ENCODE data around the gene ZNRF2. TPM values are rescaled to one million over a fixed set of nuclear protein-coding genes. Genes with fewer than 3 reads are reported as not detected.

The ZNRF2 gene
- total RNA-seq, 1 donor from 2014 or later: 23.6 TPM

DNA sequence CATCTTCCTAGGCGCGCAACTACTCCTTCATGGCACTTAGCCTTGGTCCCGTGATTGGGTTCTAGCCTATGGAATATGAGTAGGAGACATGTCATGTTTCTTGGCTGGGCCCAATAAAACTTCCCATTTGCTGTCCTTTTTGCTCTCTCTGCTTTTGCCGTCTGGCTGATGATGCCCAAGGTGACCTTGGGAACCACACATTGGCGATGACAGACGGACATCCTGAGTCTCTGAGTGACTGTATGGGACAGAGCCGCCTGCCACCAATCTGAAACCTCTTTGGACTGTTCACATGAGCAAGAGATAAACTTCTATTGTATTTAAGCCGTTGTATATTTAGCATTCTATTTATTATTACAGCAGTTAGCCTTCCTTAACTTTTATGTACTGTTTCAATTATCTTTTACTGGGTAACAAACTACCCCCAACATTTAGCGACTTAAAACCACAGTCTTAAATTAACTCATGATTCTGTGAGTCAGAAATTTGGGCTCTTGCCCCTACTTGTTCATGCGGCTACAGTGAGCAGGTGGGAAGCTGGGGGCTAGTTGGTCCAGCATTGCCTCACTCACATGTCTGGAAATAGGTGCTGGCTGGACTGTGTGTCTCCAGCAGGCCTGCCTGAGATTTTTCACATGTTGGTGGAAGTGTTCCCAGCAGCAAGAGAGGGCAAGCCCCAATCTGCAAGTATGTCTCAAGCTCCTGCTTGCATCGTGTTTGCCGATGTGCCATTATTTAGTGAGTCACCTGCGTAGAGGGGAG, 122.4 kb downstream of the ZNRF2 start:
- peak; percentile 77 for DNase-seq (ENCODE audit: low spot score)

DNA sequence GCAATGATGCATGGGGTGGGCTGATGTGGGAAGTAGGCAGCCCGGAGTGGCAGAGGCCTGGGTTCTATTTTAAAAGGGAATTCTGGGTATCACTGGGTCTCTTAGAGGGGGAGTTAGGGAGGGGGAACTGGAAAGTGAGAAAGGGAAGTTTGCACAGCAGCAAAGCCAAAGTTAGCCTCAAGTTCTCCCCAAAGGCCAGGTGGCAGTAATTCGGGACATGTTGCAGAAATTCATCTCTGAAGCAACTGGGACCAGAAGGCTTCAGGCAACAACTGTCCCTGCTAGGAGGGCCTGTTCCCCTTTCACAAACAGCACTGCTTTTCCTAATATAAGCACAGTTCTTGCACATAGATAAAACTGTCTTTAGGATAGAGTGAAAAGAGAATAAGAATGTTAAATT, 126.8 kb downstream of the ZNRF2 start:
- DNase-seq (ENCODE audit: low spot score): no peak

DNA sequence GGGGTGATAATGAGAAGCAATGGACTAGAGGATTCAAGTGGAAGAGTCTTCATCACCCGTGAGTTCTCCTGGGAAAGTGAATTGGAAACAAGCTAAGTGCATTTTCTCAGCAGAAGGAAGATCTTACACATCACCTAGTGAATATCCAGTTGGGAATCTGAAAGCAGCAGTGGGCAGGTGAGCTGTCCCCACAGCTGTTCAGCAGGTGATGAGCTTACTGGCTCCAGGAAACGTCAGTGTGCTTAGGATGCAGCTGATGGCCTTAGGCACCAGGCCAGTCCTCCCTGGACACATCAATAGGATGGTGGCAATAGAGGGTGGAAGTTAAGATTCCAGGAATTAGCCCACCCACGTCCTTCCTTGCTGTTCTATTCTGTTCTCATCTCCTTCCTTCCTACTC, 127.5 kb downstream of the ZNRF2 start:
- no peak for DNase-seq (ENCODE audit: low spot score)

DNA sequence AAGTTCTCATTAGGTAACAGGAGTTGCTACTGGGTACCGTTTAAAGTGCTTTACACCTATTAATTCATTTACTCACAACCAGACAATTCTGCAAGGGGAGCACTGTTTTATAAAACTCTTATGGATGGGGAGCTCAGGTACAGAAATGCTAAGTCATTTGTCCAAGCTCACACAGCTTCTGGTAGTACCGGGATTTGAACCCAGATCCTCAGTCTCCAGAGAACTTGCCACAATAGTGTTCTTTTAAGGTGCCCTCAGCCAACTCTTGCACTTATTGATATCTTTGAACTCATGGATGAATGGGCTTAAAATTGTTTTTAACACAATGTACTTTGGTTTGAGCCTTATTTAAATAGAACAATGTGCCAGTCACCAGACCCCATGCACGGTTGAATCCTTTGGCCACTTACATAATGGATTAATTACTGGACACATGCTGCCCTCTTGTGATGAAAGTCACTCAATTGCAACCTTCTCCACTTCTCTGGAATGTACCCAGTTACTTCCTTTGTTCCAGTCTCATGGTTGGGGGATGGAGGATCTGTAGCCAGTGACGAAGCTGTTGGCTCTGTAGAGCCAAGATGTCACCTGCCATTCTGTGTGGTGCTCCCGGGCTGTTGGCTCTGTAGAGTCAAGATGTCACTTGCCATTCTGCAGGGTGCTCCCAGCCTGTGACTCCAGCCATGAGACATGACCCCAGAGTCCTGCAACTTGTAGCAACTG, 128.5 kb downstream of the ZNRF2 start:
- no peak for DNase-seq (ENCODE audit: low spot score)

DNA sequence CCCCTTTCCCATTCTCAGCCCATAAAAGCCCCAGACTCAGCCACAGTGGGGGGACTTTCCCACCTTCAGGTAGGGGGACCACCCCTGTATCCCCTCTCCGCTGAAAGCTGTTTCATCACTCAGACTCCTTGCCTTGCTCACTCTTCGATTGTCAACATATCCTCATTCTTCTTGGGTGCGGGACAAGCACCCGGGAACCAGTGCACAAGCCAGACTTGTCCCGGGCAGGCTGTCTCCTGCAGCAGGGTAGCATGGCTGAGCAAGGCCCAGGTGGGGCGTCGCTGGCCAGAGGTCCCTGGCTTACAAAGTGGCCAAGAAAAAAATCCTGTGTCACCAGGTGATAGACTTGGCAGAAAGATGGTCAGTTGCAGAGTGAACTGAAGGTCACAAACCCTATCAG, 129.5 kb downstream of the ZNRF2 start:
- no peak for DNase-seq (ENCODE audit: low spot score)

Other genes starting within 250 kb of the ZNRF2 start
- 27.7 TPM for gene MTURN, start 149.6 kb upstream of the ZNRF2 start, total RNA-seq
- 24.4 TPM for gene NOD1, start 194.2 kb downstream of the ZNRF2 start, total RNA-seq
- gene GGCT, start 220.2 kb downstream of the ZNRF2 start, total RNA-seq: 38.7 TPM

Data from ureter (tissue), 1 donor.